Astrocyte of the hippocampus (primary cell): Measurements from ENCODE around the gene TYK2.
"Not testable (repeated sequence)": the region's sequence is repeated elsewhere in the genome, so short reads cannot be mapped to it uniquely, and the experiment has no call there.

Experiments
- DNase-seq: peaks from one replicate; pipeline ENCODE4 v3.0.0; 2011; ENCODE audit warnings: low read depth, low spot score

TYK2 gene

GRCh38 chr19:10380313-10381102 lies at the start of gene TYK2:
TYK2 (minus strand) TSS chr19:10380572; CDS start chr19:10378406, 2,166 bp downstream.
- DNase-seq, result peak; percentile 99

GRCh38 chr19:10428996-10429381 lies 48.6 kb upstream of the TYK2 start:
- no peak for DNase-seq

GRCh38 chr19:10427169-10427568 lies 46.8 kb upstream of the TYK2 start:
- DNase-seq, result no peak

GRCh38 chr19:10424011-10424637 lies 43.8 kb upstream of the TYK2 start:
- DNase-seq, result peak; percentile 86

GRCh38 chr19:10422846-10423245 lies 42.5 kb upstream of the TYK2 start:
- no peak for DNase-seq

- DNase-seq, result no peak
Measured at GRCh38 chr19:10422046-10422461, 41.7 kb upstream of the TYK2 start.

GRCh38 chr19:10421240-10422045 lies 41.1 kb upstream of the TYK2 start:
- no peak for DNase-seq

- peak; percentile 65 for DNase-seq
Measured at GRCh38 chr19:10420444-10421239, 40.3 kb upstream of the TYK2 start, which contains the start of gene PDE4A. PDE4A (plus strand) TSS chr19:10420538; CDS start chr19:10420765, 227 bp downstream.

GRCh38 chr19:10419646-10420443 lies 39.5 kb upstream of the TYK2 start:
- DNase-seq, result peak; percentile 65

GRCh38 chr19:10419200-10419645 lies 38.9 kb upstream of the TYK2 start:
- DNase-seq, result peak; percentile 31

GRCh38 chr19:10418485-10419199 lies 38.3 kb upstream of the TYK2 start:
- DNase-seq, result no peak

GRCh38 chr19:10418235-10418484 lies 37.8 kb upstream of the TYK2 start:
- no peak for DNase-seq

GRCh38 chr19:10417541-10418234 lies 37.3 kb upstream of the TYK2 start:
- DNase-seq, result peak; percentile 27

- DNase-seq, result peak; percentile 93
Measured at GRCh38 chr19:10416380-10417257, 36.2 kb upstream of the TYK2 start.

GRCh38 chr19:10416083-10416379 lies 35.7 kb upstream of the TYK2 start:
- DNase-seq, result no peak

- DNase-seq, result no peak
Measured at GRCh38 chr19:10412257-10412977, 32.0 kb upstream of the TYK2 start.

- not testable (repeated sequence) for DNase-seq
Measured at GRCh38 chr19:10411224-10411623, 30.9 kb upstream of the TYK2 start.
